Activated CD4-positive, alpha-beta T cell treated with anti-CD3 and anti-CD28 coated beads, Interleukin-2, amount 10 ng/mL, durations not matched to agents 24 days and 14 days (primary cell): Measurements from ENCODE around the gene NSD2. TPM values are rescaled to one million over a fixed set of nuclear protein-coding genes. Genes with fewer than 3 reads are reported as not detected.
A peak's percentile ranks its signal among the peaks of the same experiment; 100 is the strongest.

Source experiments
- DNase-seq: peaks from one replicate; pipeline ENCODE4 v3.0.0; 2022
- H3K27ac Mint-ChIP-seq: one replicate; pipeline ENCODE4 v1.8.0; 2022; ENCODE audit warnings: mild to moderate bottlenecking, mixed read lengths
- H3K27me3 Mint-ChIP-seq: one replicate; pipeline ENCODE4 v1.8.0; 2022; ENCODE audit warnings: mixed read lengths
- H3K36me3 Mint-ChIP-seq: one replicate; pipeline ENCODE4 v1.8.0; 2022; ENCODE audit warnings: low read depth, mild to moderate bottlenecking, mixed read lengths
- H3K4me1 Mint-ChIP-seq: one replicate; pipeline ENCODE4 v1.8.0; 2021; ENCODE audit warnings: mixed read lengths
- H3K4me3 Mint-ChIP-seq: one replicate; pipeline ENCODE4 v1.8.0; 2022; ENCODE audit warnings: mild to moderate bottlenecking, moderate library complexity, mixed read lengths
- H3K9me3 Mint-ChIP-seq: one replicate; pipeline ENCODE4 v1.8.0; 2021; ENCODE audit warnings: mixed read lengths
- intact Hi-C: fragments of 100-400 bp; cut with micrococcal nuclease; formaldehyde crosslinking; loops from one replicate; pipeline ENCODE4 v1.15.1; 2023
- total RNA-seq: library from RNA; stranded (reverse); gene quantifications from 2 replicates; pipeline ENCODE4 v1.2.3, GENCODE V29; 2022

Gene NSD2
- total RNA-seq, 1 donor from 2014 or later: 214 TPM

- Mint-ChIP-seq H3K9me3 (no peaks in the 10 kb centered on the region), H3K4me3 (no peak overlapping the region), H3K27me3 (no peaks in the 10 kb centered on the region), H3K27ac (no peak overlapping the region), H3K4me1 (no peaks in the 10 kb centered on the region), H3K36me3 (peaks cover 75% of the 10 kb centered on the region)
- intact Hi-C loops: no loop called here
- DNase-seq: no peak
Observed at GRCh38 chr4:1959104-1959384, 87.9 kb downstream of the NSD2 start.

GRCh38 chr4:1960170-1960825 is 89.1 kb downstream of the NSD2 start:
- H3K36me3 Mint-ChIP-seq: peaks cover 76% of the 10 kb centered on the region

DNA sequence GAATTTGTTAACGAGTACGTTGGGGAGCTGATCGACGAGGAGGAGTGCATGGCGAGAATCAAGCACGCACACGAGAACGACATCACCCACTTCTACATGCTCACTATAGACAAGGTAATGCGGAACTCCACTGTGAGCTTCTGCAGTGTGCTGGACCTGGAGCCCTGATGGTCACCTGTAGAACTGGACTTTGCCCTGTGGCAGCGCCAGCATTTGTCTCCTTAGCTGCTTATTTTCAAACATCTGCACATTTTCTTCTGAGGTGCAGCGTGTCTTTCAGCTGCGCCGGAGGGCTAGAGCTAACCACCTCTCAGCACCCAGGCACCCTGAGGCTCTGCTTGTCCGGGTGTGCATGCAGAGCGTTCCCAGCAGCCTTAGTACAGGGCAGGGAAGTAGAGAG is 89.8 kb downstream of the NSD2 start:
- Mint-ChIP-seq H3K36me3 (peaks cover 77% of the 10 kb centered on the region), H3K27me3 (no peaks in the 10 kb centered on the region), H3K4me1 (peaks cover 3% of the 10 kb centered on the region), H3K27ac (no peak overlapping the region), H3K9me3 (no peaks in the 10 kb centered on the region), H3K4me3 (no peak overlapping the region)
- DNase-seq: no peak
- intact Hi-C loops: no loop called here

More at GRCh38 chr4:1960170-1960825, 89.1 kb downstream of the NSD2 start:
- Mint-ChIP-seq H3K27ac (no peak overlapping the region), H3K27me3 (no peaks in the 10 kb centered on the region), H3K4me1 (peaks cover 3% of the 10 kb centered on the region), H3K4me3 (no peak overlapping the region), H3K9me3 (no peaks in the 10 kb centered on the region)
- intact Hi-C loops: no loop called here
- DNase-seq: no peak

- Mint-ChIP-seq H3K9me3 (no peaks in the 10 kb centered on the region), H3K4me1 (peaks cover 3% of the 10 kb centered on the region), H3K27ac (peak overlapping the region; percentile 42), H3K36me3 (peaks cover 75% of the 10 kb centered on the region), H3K27me3 (no peaks in the 10 kb centered on the region), H3K4me3 (no peak overlapping the region)
- intact Hi-C loops: no loop called here
- DNase-seq: no peak
Observed at GRCh38 chr4:1961563-1961962, 90.4 kb downstream of the NSD2 start.

DNA sequence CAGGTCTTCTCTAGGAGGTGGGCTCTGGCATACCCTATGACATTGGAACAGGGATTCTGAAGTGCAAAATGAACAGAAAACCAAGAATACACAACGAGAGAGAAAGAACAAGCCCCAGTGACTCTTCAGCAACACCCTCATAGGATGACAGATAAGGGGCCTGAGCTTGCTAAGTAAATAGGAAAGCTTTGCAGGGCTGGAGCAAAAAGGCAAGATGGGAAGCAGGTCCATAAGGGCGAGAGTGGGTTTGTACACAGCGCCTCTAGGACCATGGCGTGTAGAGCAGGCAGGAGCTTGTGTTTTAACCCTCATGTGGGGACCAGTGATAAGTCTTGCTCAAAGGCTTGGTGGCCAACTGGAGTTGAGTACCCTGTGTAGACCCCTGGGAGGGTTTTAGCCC is 91.8 kb downstream of the NSD2 start:
- no peaks in the 10 kb centered on the region for H3K9me3 Mint-ChIP-seq
- intact Hi-C loops: no loop called here
- H3K4me1 Mint-ChIP-seq: peaks cover 4% of the 10 kb centered on the region
- no peak overlapping the region for H3K4me3 Mint-ChIP-seq
- H3K27ac Mint-ChIP-seq: no peak overlapping the region
- H3K27me3 Mint-ChIP-seq: no peaks in the 10 kb centered on the region
- no peak for DNase-seq
- H3K36me3 Mint-ChIP-seq: peaks cover 78% of the 10 kb centered on the region

GRCh38 chr4:1964443-1964842 is 93.2 kb downstream of the NSD2 start:
- Mint-ChIP-seq H3K36me3 (peaks cover 74% of the 10 kb centered on the region), H3K27me3 (no peaks in the 10 kb centered on the region), H3K4me1 (peaks cover 4% of the 10 kb centered on the region), H3K4me3 (no peak overlapping the region), H3K9me3 (no peaks in the 10 kb centered on the region), H3K27ac (no peak overlapping the region)
- intact Hi-C loops: no loop called here
- DNase-seq: no peak

DNA sequence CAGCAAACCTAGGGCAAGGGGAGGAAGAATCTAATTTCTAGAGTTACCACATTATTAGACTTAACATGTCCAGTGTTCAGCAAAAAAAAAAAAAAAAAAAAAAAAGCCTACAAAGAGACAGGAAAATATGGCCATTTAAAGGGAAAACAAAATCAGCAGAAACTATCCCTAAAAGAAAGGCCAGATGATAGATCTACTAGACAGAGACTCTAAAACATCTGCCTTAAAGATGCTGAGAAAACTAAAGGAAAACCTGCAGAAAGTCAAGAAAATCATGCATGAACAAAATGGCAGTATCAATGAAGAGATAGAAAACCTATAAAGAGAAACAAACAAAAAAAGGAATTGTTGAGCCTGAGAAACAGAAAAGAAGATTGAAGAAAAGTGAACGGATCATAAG is 93.8 kb downstream of the NSD2 start:
- Mint-ChIP-seq H3K4me3 (no peak overlapping the region), H3K4me1 (peaks cover 4% of the 10 kb centered on the region)

DNA sequence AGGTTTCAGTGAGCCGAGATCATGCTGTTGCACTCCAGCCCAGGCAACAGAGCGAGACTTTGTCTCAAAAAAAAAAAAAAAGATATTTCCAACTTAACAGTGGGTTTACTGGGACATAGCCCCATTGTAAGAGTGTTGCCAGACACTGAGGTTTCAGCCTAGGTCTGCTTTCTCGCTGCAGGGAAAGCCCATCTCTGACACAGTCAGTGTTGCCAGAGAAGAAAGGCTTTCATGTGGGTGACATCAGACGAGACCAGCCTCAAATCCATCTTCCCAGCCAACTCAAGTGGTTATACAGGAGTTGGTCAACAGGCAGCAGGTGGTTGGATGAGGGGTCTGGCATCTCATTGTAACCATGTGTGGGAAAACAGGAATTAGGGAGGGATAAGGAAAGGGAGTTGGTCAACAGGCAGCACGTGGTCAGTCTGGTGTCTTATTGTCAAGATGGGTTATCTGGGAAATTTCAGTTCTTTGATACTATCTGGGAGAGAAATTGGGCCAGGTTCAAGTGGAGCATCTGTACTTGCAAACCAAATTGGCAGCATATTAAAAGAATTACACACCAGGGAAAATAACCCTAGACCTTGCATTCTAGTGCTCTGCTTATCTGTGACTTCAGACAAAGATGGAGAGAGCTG is 96.4 kb downstream of the NSD2 start:
- intact Hi-C loops: no loop called here
- no peak for DNase-seq

More for the DNA sequence above, 93.8 kb downstream of the NSD2 start:
- H3K27ac Mint-ChIP-seq: no peak overlapping the region
- no peaks in the 10 kb centered on the region for H3K9me3 Mint-ChIP-seq
- no peaks in the 10 kb centered on the region for H3K27me3 Mint-ChIP-seq
- intact Hi-C loops: no loop called here
- DNase-seq: no peak
- H3K36me3 Mint-ChIP-seq: peaks cover 75% of the 10 kb centered on the region

GRCh38 chr4:1968686-1969295 is 97.6 kb downstream of the NSD2 start:
- Mint-ChIP-seq H3K27me3 (no peaks in the 10 kb centered on the region), H3K9me3 (no peaks in the 10 kb centered on the region), H3K4me3 (no peak overlapping the region), H3K4me1 (peaks cover 4% of the 10 kb centered on the region), H3K36me3 (peaks cover 62% of the 10 kb centered on the region), H3K27ac (no peak overlapping the region)
- DNase-seq: no peak
- intact Hi-C loops: no loop called here

More for the DNA sequence above, 96.4 kb downstream of the NSD2 start:
- Mint-ChIP-seq H3K27ac (no peak overlapping the region), H3K4me1 (peaks cover 4% of the 10 kb centered on the region), H3K9me3 (no peaks in the 10 kb centered on the region), H3K27me3 (no peaks in the 10 kb centered on the region), H3K4me3 (no peak overlapping the region), H3K36me3 (peaks cover 67% of the 10 kb centered on the region)

DNA sequence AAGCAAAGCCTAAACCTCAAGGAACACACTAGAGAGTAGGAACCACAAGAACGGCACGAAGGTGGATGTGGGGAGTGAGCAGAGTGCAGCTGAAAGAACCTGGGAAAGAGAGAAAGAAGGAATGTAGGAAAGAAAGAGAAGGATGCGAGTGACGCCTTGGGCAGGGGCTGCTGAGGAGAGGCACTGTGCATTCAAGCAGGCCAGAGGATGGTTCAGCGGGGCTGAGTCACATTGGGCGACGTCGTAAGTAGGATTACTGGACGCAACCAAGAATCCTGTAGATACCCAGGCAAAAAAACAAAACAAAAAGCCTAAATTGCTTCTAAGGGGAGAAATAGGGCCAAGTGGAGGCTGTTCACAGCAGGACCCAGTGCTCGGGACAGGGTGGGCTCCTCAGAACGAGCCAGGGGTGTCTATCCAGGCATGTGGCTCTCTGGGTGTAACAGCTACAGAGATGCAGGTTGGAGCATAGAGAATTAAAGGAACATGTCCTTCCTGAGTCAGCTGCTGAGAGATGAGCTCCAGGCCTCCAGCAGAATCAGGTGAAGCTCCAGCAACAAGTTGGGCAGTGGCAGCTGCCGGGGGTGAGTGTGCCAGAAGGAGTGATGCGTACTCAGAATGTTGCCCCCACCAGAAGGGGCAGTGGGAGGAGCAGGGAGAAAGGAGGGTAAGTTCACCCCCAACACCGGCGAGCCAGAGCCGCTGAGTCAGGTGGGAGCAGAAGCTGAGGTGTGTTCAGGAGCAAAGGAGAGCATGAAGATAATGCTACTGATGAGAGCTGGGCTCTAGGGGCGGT is 98.9 kb downstream of the NSD2 start:
- H3K27ac Mint-ChIP-seq: peak overlapping the region; percentile 4
- no peaks in the 10 kb centered on the region for H3K9me3 Mint-ChIP-seq
- DNase-seq: no peak
- intact Hi-C loops: no loop called here
- H3K4me1 Mint-ChIP-seq: peaks cover 3% of the 10 kb centered on the region
- H3K27me3 Mint-ChIP-seq: no peaks in the 10 kb centered on the region
- peaks cover 57% of the 10 kb centered on the region for H3K36me3 Mint-ChIP-seq
- H3K4me3 Mint-ChIP-seq: no peak overlapping the region

DNA sequence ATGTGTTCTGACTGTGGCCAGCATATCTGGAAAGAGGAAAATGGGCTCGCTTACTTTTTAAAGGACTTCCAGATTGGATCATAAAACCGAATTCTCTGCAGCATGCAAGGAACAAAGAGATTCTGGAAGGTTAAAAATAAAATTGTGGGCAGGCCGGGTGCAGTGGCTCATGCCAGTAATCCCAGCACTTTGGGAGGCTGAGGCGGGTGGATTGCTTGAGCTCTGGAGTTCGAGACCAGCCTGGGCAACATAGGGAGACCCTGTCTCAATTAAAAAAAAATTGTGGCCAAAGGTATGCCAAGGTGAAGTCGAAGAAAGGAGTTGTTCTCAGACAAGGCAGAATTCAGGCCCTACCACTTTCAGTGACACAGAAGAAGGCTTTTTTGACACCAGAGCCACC is 99.7 kb downstream of the NSD2 start:
- Mint-ChIP-seq H3K4me1 (peaks cover 2% of the 10 kb centered on the region), H3K27ac (no peak overlapping the region), H3K4me3 (no peak overlapping the region), H3K36me3 (peaks cover 56% of the 10 kb centered on the region), H3K27me3 (no peaks in the 10 kb centered on the region), H3K9me3 (no peaks in the 10 kb centered on the region)
- intact Hi-C loops: no loop called here
- no peak for DNase-seq

- no peak overlapping the region for H3K27ac Mint-ChIP-seq
- H3K9me3 Mint-ChIP-seq: no peaks in the 10 kb centered on the region
- intact Hi-C loops: no loop called here
- H3K36me3 Mint-ChIP-seq: peaks cover 56% of the 10 kb centered on the region
- peaks cover 2% of the 10 kb centered on the region for H3K4me1 Mint-ChIP-seq
- no peak overlapping the region for H3K4me3 Mint-ChIP-seq
- DNase-seq: no peak
- H3K27me3 Mint-ChIP-seq: no peaks in the 10 kb centered on the region
Observed at GRCh38 chr4:1971456-1972200, 100.4 kb downstream of the NSD2 start.

- H3K4me1 Mint-ChIP-seq: peaks cover 2% of the 10 kb centered on the region
- H3K36me3 Mint-ChIP-seq: peaks cover 55% of the 10 kb centered on the region
- no peaks in the 10 kb centered on the region for H3K9me3 Mint-ChIP-seq
- no peaks in the 10 kb centered on the region for H3K27me3 Mint-ChIP-seq
- intact Hi-C loops: no loop called here
- no peak overlapping the region for H3K27ac Mint-ChIP-seq
- no peak for DNase-seq
- H3K4me3 Mint-ChIP-seq: no peak overlapping the region
Observed at GRCh38 chr4:1972414-1972813, 101.2 kb downstream of the NSD2 start.
